NCI-H446 treated with DMSO at 0.1 percent for 48 hours (cell line): Measurements from ENCODE around the gene CDT1.

ENCODE experiments used
- DNase-seq: peaks from one replicate; lab custom pipeline; 2025; lab: John Stamatoyannopoulos, UW

The CDT1 gene

DNA sequence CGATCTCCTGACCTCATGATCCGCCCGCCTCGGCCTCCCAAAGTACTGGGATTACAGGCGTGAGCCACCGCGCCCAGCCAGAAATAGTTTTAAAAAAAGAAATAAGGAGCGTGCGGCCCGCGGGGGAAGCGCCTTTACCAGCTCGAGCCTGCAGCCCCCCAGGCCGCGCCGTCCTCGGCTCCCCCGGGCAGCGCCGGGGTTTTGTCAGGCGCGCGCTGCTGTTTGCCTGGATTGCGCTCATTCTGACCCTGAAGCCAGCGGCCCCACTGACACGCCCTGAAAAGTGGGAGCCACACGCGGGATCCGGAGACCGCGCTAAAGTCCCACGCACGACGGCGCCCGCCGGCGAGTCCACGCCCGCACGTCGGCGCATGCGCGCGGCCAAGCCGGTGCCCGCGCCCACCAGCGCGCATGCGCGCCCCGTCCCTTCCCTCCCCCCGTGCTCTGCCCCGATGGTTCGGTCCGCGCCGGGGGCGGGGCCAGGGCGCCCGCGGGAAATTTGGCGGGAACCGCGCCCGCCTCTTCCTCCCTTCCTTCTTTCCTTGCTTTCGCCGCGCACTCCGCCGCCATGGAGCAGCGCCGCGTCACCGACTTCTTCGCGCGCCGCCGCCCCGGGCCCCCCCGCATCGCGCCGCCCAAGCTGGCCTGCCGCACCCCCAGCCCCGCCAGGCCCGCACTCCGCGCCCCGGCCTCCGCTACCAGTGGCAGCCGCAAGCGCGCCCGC, at the start of gene CDT1:
Gene CDT1 (plus strand): TSS at position 526 of the 724 bp plus-strand sequence. CDS start 43 bp downstream, at position 569.
- DNase-seq, result peak; percentile 29

DNA sequence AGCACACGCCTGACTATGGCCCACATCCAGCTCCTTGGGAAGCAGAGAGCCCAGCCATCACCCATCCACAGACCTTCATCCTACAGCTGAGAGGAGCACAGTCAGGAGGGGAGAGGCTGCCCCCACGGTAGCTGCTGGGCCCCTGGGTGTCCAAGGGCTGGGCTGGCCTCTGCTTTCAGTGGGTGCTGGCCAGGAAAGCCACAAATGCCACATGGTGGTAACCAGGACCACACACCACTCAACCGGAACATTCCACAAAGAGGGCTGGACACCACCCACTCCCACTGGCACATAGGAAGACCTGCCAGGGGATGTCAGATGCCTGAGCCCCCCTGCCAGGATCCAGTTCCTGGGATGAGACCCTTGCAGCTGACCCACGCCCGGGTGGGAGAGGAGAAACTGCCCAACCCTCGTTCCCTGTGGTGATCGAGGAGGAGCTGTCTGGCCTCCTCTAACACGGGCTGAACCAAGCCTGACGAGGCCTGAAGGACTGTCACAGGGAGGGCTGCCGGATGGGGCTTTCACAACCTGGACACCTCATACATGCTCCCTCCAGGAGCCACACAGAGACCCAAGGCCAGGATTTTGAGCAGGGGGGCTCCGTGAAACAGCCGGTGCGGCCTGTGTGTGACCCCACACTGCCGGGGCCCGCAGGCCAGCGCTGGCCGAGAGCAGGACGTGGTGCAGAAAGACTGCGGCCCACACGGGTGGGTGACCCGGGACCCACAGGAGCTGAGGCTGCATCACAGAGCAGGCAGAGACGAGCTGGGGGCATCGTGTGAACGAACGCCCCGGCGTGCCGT, 49.3 kb upstream of the CDT1 start:
- DNase-seq, result no peak

DNA sequence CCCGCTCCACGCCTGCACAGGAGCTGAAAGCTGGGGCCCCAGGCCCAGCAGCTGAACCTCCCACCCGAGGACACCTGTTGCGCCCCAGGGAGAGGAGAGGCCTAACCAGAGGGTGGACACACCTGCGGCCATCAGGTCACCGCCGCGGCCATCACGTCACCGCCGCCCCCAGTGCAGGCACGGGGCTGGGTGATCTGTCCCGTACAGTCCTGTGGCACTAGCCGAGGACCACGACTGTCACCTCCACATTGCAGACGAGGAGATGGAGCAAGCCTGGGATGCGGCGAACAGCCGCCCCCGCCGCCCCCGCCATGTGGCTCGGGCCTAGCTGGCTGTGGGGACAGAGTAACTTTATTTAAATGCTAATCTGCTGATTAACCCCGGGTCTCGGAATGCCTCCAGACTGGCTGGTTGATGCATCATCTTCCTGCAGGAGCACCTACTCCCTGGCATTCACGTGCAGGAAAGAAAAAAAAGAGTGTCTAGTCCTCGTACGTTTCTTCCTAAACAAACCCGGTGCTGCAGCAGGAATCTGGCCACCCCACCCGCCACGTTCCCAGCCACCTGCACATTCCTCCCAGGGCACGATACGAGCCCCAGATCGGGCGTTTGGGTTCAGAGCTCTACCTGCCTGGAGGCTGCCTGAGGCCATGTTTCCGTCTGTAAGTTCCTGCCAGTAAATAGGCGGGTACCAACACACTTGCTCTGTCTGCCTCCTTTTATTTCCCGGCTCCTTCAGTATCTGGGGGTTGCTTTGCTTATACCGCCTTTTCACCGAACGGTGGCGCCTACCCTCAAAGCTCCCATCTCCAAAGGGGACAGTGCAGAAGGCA, 48.5 kb upstream of the CDT1 start:
- DNase-seq, result no peak

DNA sequence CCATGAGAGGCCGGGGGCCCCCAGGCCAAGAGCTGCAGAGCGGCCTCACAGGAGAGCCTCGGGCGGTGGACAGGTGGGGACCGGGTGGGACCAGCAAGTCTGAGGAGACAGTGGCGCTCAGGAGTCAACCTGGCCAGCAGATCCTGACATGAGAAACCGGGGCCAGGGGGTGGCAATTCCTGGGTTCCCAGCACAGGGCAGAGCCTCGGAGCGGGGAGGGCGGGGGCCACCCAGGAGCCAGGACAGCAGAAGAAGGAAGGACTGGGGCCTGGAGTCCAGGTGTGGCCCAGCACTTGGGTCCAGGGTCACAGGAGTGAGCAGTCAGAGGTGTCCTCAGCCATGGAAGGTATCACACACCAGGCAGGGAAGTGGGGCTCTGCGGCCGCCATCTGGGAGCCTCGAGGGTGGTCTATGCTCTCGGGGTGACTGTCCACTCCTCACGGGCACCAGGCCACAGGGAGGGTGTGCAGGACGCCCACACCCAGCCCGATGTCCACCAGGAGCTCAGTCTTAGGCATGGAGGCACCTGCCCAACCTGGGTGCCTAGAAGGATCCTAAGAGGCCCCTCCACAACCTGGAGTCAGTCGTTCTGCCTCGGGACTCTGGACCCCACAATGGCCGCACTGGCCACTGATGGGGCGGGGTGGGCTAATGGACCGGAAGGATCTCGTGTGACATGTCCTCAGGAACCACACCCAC, 47.7 kb upstream of the CDT1 start:
- no peak for DNase-seq

DNA sequence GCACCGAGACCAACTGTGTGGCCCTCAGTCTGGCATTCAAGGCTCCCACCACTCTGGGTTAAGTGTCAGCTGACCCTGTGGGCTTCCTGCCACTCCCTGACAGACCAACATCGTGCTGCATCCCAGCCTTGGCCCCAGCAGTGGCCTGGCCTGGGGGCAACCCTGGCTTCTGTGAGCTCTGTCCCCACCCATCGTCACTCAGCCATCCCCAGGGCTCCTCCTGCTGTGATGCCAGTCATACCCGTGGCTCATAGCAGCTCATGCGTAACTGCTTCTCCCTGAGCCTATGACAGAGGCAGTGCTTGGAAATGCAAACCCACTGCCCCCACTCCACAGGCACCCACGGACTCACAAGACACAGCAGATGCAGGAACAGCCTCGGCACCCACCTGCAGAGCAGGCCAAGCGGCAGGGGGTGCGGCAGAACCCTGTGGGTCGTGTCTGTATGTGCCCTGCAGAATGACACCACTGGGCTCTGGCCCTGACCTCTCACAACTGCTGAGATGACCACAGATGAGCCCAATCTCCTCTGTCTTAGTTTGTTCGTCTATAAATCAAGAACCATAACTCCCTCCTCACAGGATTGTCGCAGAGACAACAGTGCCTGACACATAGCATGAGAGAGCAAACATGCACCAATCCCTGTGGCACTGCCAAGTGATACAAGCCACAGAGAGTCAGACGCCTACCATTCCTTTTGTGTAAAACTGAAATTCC, 45.2 kb upstream of the CDT1 start:
- DNase-seq, result no peak

DNA sequence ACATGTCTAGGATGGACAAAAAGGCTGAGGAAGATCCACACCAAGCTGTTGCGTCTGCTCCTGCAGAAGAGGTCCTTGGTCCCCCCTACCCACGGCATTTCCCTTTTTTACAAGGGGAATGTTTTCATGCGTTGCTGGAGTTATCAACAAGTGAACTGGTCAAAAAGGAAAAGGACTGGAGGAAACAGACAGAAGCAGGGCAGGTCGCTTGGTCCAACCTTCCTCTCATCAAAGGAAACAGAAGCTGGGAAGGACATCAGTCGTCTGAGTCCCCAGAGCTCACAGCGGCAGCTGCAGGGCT, 44.7 kb upstream of the CDT1 start:
- no peak for DNase-seq

DNA sequence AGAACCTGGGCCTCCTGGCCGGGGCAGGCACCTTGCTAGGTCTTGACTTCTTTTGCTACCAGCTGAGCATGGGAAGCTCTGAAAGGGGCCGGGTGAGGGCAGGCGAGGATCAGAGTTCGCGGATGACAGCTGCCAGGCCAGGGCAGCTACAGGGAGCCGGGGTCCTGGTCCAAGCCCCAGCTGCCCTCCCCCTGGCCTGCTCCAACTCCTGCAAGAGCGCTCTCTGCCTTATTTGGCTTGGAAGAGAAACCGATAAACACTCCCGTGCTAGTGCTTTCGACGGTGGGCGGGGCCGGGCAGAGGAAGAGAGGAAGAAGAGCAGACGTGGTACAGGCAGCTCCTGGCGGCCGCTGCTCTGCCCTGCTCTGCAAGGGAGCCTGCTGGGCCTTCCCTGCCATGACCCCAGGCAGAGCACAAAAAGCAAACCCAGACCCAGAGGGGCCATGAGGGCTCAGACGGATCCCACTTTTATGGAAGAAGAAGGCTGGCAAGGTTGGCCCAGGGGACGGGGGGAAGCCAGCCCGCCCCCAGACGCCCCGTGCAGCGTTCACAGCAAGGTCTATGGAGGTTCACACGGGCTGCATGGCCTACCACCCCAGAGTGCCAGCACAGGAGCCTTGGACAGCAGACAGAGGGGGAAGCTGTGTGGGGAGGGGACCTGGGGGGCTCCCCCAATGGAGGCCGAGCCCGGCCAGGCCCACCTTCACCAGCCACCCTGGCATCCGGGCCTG, 44.2 kb upstream of the CDT1 start:
- DNase-seq, result no peak

DNA sequence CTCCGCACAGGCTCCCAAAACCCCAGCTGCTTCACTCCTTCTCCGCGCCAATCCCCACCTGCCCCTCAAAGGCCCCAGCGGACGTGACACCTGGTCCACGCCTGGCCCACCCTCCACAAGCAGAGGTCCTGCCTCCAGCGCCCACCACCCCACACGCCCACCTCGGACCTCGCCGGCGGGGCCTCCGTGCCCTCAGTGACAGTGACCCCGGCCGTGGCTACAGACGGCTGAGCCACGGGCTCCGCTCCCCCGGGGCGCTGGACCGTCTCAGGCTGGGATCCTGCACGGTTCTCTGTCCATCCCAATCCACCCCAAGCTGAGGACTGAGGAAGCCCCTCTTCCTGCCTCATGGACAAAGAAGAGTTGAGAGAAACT, 43.6 kb upstream of the CDT1 start:
- no peak for DNase-seq

DNA sequence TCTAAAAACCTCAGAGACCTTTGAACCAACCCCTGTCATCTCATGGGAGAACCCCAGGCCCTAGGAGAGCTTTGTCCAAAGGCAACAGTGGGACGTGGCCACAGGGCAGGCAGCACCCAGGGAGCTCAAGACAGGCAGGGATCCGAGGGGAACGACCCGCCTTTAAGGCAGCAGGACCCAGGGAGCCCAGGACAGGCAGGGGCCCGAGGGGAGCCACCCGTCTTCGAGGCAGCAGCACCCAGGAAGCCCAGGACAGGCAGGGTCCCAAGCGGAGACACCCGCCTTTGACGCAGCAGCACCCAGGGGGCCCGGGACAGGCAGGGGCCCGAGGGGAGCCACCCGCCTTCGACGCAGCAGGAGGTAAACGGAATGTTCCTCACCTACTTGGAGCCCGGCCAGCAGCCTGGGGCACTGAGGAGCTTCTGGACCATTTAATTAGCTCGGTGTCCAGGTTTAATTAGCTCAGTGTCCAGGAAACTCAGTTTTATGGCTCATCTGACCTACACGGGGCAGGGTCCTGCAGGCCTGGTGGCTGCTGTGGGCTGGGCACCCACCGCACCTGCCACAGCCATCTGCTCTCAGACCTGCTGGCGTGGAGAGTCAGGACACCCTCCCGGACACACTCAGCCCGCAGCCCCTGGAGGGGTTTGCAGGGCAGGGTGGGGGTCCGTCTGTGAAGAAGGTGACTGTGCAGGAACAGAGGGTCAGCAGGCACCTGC, 43.0 kb upstream of the CDT1 start:
- DNase-seq, result no peak

DNA sequence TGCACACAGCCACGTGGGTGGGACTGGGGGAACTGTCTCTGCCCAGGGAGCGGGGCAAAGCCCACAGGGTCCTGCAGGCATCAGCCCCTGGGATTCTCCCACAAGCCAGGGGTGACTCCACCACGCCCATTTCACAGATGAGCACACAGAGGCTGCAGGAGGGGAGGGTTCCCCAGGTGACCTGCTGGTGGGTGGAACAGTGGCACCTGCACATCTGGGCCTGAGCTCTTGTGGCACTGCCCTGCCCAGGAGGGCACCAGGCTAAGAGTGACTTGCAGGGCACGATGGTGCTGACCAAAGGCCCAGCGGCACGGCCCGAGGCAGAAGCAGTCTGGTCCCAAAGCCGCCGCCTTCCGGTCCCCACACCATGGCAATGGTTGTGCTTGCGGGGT, 42.5 kb upstream of the CDT1 start:
- no peak for DNase-seq

DNA sequence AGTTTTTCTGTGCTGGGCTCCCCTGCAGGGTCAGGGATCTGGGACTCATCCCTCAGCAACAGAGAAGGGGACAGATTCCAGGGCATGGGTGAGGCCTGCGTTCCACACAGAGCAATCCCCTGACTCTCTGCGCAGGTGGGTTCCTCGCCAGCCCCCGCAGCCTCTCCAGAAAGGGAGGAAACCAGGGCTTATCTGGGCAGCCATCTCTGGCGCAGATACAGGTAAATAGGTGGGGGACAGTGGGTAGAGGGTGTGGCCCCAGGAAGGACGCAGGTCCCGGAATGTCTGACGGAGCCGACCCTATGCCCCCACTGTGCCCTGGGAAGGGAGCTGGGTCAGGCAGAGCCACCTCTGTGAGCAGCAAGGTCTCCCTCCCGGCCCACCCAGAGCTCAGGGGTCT, 41.8 kb upstream of the CDT1 start:
- DNase-seq, result no peak

DNA sequence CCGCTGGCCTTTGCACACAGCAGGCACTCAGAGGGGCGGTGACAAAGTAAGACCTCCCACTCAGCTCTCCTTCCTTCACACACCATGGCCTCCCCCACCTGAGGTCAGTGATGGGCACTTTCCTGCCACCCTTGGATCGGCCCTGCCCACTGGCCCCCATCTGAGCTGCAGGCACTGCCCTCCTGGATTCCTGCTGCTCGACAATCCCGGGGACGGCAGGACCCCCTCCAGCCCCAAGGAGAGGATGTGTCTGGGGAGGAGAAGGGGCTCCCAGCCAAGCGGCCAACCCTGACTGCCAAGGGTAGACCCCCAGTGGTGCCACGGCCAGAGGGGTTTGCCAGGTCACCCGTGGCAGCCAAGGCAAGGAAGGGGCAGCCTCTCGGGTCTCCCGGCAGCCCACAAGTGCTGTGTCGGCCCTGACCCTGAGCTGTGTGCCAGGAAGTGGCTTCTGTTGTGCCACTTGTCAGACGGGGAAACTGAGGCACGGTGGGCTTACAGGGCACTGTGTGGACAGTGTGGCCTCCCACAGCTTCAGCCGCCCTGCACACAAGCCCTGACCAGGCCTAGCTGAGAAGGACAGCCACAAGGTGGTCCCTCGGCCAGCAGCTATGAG, 41.2 kb upstream of the CDT1 start:
- no peak for DNase-seq

DNA sequence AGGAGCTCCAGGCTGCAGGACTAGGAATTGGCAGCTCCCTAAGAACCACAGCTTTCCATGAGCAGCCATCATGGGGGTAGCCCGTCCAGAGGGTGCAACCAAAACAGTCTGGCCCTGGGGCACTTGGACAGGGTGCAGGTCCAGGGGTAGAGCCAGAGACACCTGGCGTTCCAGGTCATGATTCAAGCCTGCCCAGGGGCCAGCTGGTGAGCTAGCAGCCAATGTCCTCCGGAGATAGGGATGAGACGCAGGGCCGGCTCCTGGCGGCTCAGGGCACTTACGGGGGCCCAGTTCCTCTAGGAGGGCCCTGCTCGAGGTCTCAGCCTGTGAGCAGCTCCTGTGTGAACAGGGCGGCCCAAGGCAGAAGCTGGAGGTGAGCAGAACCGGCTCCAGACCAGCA, 40.6 kb upstream of the CDT1 start:
- DNase-seq, result no peak

DNA sequence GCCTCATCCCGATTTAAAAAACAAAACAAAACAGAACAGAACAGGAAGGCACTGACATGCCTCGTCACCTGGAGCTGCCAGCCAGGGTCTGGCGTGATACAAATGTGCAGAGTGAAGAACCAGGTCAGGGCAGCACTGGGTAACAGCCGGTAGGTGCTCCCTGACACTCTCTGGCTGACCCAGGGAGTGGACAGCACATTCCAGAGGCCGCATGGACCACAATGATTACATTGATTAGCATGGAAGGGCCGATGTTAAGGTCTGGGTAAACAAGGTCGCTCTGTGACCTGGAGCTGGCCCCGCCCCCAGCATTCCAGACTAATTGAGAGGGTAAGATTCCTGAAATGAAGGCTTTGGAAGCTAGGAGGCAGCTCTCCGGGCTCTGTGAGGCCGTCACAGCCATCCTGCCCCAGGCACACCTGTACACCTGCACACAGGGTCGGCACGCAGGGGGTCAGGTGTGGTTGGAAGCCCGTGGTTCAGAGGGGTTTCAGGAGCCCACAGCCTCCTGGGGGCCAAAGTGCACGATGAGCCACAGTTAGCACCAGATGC, 40.0 kb upstream of the CDT1 start:
- DNase-seq, result no peak

DNA sequence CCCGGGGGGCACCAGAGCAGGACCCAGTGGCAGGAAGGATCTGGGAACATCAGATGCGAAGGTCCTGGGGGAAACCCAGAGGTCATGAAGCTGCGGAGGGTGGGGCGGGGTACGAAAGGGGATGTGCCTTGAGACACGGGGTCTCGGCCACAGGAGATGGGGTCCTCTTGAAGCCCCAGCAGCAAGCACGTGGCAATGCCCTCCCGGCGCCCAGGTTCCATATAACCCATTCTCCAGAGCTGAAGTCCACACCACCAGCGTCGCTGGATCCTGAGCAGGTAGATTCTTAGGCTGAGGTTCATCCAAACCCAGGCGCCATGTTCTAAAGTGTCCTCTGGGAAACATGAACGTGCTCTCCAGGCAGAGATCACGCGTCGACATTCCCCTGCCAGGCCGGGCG, 39.5 kb upstream of the CDT1 start:
- no peak for DNase-seq

DNA sequence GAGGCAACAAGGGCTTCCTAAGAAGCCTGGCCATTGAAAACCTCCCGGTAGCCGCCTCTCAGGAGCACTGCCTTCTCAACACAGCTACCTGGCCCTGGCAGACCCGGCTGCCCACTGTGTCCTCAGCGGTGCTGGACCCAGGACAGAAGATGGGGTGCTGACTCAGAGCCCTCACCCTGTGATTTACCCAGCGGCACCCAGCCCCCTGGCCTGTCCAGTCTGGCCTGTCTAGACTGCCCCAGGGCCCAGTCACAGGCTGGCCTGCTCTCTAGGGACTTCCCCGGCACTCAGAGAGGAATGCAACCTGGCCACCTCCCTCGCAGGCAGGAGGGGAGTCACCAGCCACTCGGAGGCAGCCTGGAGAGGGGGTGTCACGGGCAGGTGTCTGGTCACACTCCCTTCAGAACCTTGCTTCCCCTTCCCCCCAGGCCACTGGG, 38.7 kb upstream of the CDT1 start:
- DNase-seq, result no peak

DNA sequence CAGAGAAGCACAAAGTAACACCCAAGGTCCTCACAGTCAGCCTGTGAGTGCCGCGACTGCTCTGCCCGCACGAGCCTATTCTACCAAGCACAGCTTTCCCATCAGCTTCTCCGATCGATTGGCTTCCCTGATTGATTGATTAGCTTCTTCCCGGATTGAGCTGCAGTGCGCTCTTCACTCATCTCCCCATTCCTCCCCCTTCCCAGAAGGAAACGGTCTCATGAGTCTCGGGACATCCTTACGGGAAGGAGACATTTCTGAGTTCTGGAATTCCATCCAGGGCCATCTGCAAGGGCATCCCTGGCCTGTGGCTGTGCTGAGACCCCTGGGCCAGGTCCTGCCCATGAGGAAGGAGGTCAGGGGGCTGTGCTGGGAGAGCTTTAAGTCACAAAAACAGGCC, 36.6 kb upstream of the CDT1 start:
- DNase-seq, result no peak

DNA sequence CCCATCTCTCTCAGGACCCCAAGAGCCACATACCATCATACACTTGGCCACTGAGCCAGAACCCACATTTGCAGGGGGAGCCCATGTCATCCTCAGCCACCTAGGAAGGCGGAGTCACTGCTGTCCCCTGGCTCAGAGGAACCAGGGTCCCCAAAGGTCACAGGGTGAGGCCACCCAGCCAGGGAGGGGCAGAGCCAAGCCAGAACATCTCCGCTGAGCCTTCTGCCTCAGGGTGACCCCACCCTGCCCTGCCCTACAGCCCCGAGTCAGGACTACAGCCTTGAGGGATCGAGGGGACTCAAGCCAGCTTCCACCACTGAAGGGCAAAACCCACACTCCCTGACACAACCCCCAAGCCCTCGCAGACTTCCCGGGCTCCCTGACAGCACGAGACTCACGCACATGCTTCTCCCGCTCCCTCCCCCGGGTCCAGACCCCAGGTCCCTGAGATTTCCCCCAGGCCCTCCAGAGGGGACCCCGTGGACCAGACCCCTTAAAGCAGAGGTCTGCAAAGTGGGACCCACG, 36.0 kb upstream of the CDT1 start:
- no peak for DNase-seq

DNA sequence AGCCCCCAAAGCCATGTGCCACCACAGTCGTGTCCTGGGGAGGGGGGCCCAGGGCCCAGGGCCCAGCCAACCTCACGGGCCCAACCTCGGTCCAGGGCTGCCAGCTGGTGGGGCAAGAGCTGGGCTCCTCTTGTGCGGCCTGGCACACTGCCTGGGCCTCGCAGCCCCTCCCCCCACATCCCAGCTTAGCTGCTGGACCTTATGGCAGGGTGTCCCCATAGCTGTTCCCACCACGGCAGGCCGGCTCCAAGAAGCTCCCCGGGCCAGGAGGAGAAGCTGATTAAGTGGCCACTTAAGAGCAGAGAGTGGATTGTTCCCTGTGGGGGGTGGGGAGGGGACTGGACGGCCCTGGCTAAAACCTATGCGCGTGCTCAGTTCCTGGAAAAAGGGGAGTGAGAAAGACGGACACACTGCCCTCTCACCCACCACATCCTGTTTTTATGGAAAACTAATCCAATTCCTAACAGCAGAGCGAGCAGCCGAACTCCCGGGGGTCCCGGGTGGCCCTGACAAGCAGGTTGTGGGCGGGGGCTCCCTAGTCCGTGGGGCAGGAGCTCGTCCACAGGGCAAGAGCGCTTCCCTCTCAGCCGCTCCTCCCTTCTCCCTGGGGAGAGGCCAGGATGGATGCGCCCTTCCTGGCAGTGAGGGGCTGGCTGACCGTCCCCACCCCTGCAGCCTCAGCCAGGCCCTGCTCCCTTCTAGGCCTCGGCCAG, 35.4 kb upstream of the CDT1 start:
- no peak for DNase-seq
